Tibial artery (tissue), 4 donors: Measurements from ENCODE around the gene NEUROG3.

Experiments used
- DNase-seq, 2 donors: peaks; one replicate each; pipeline ENCODE4 v3.0.0-alpha.2; 2019
- H3K27ac ChIP-seq, 2 donors: fragments of 200-600 bp; sonication (generic) in 1 of 2; 1 replicate in 1 of 2; 2 replicates in 1 of 2; pipeline ENCODE4 v1.5.1; 2018 to 2019; ENCODE audit warnings: mild to moderate bottlenecking in 1 of 2
- H3K27me3 ChIP-seq, 2 donors: fragments of 200-600 bp; sonication (generic) in 1 of 2; one replicate each; pipeline versions ENCODE4 v1.5.1 to v1.6.0; 2016 to 2019
- H3K36me3 ChIP-seq, 3 donors: fragments of 200-600 bp; sonication (generic) in 2 of 3; one replicate each; pipeline ENCODE4 v1.5.1; 2016 to 2019; ENCODE audit warnings: mild to moderate bottlenecking in 2 of 3
- H3K4me1 ChIP-seq, 4 donors: fragments of 200-600 bp; sonication (generic) in 2 of 4; 1 replicate in 3 of 4; 2 replicates in 1 of 4; pipeline ENCODE4 v1.5.1; 2016 to 2019
- H3K4me3 ChIP-seq, 2 donors: fragments of 200-600 bp; sonication (generic) in 1 of 2; 1 replicate in 1 of 2; 2 replicates in 1 of 2; pipeline ENCODE4 v1.5.1; 2018 to 2019; ENCODE audit warnings: mild to moderate bottlenecking in 2 of 2
- H3K9me3 ChIP-seq, 3 donors: fragments of 200-600 bp; sonication (generic) in 1 of 3; one replicate each; pipeline ENCODE4 v1.5.1; 2016 to 2019
- intact Hi-C: fragments of 100-400 bp; cut with DNase I; formaldehyde crosslinking; loops from one replicate; pipeline ENCODE4 v1.15.0; 2023; ENCODE audit warnings: low total_unique reads
- TF ChIP-seq, protein P1 (sequence below), 2 experiments: fragments of 200-600 bp in 1 of 2; fragments of 450-650 bp in 1 of 2; IDR thresholded peaks; one replicate each; pipeline ENCODE4 v1.5.1; 2017 to 2019; ENCODE audit warnings: antibody characterized with exemption in 2 of 2, mild to moderate bottlenecking in 1 of 2, moderate library complexity in 1 of 2

Gene NEUROG3

DNA sequence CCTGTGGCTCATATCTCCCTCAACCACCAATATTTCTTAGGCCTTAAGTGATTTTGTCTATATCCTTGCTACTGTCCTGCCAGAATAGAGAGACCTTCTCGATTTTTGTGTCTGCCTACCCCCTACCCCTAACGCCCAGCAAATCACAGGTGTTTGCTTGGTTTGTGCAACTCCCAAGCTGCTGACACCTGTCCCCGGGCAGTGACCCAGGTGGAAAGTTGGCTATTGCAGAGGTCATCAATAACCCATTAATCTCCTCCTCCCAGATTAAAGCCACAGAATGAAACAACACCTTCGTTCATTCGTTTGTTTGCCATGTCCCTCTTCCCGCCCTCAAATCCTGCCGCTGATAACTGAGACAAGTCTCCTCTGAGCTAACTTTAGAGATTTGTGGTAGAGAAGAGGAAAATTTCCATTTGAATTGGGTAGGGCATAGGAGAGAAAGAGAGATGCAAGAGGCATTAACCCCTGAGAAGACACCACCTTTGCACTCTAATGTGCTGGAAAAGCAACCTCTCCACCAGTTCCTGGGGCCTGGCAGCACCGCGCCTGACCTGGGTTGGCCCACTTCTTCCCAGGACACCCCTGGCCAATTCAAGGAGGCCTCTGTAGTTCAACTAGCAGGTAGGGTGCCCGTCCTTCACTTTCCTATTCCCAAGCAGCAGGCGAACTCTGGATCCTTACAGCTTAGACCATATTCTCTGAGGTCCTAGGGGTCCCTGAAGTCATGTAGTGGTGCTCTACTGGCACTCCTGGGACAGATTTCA, 3.0 kb downstream of the NEUROG3 start:
- Histone ChIP-seq H3K36me3 (no peaks in the 10 kb centered on the region), H3K27me3 (peaks cover 0 to 91% of the 10 kb centered on the region in 2 donors), H3K9me3 (no peaks in the 10 kb centered on the region), H3K4me3 (no peak overlapping the region), H3K27ac (no peak overlapping the region), H3K4me1 (peaks cover 0 to 38% (median 13%) of the 10 kb centered on the region in 4 donors)
- no peak for DNase-seq
- intact Hi-C loops: no loop called here
- TF ChIP-seq, protein P1, sequence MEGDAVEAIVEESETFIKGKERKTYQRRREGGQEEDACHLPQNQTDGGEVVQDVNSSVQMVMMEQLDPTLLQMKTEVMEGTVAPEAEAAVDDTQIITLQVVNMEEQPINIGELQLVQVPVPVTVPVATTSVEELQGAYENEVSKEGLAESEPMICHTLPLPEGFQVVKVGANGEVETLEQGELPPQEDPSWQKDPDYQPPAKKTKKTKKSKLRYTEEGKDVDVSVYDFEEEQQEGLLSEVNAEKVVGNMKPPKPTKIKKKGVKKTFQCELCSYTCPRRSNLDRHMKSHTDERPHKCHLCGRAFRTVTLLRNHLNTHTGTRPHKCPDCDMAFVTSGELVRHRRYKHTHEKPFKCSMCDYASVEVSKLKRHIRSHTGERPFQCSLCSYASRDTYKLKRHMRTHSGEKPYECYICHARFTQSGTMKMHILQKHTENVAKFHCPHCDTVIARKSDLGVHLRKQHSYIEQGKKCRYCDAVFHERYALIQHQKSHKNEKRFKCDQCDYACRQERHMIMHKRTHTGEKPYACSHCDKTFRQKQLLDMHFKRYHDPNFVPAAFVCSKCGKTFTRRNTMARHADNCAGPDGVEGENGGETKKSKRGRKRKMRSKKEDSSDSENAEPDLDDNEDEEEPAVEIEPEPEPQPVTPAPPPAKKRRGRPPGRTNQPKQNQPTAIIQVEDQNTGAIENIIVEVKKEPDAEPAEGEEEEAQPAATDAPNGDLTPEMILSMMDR (IDR thresholded peaks at IDR 0.05): no peak

DNA sequence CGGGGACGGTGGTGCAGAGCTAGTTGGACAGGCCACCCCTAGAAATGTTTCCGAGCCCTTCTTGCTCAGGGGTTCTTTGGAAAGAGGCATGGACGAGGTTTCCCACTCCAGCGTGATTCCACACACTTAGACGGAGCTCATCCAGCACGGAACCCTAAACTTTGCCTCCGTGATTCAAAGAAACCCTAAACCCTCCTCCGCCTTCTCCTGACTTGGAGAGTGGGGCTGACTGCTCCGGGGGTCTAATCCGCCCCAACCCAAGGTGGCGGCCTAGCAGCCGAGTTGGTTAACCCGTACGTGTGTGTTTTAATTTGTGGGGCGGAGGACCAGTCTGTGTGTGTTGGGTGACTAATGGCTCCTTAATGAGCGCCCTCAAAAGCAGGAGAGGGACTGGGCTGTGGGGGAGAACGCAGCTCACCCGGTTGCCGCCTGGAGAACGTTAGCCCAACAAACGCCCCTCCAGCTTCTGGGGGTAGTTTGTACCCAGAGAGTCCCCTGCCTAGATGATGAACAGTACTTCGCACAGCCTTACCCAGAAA, 3.8 kb downstream of the NEUROG3 start:
- intact Hi-C loops: no loop called here
- H3K4me1 ChIP-seq: peaks cover 0 to 33% (median 11%) of the 10 kb centered on the region in 4 donors
- no peaks in the 10 kb centered on the region for H3K36me3 ChIP-seq
- H3K27me3 ChIP-seq: peaks cover 0 to 88% of the 10 kb centered on the region in 2 donors
- no peak overlapping the region for H3K27ac ChIP-seq
- H3K4me3 ChIP-seq: no peak overlapping the region
- TF ChIP-seq, protein P1 (IDR thresholded peaks at IDR 0.05): no peak
- H3K9me3 ChIP-seq: no peaks in the 10 kb centered on the region
- DNase-seq: no peak

DNA sequence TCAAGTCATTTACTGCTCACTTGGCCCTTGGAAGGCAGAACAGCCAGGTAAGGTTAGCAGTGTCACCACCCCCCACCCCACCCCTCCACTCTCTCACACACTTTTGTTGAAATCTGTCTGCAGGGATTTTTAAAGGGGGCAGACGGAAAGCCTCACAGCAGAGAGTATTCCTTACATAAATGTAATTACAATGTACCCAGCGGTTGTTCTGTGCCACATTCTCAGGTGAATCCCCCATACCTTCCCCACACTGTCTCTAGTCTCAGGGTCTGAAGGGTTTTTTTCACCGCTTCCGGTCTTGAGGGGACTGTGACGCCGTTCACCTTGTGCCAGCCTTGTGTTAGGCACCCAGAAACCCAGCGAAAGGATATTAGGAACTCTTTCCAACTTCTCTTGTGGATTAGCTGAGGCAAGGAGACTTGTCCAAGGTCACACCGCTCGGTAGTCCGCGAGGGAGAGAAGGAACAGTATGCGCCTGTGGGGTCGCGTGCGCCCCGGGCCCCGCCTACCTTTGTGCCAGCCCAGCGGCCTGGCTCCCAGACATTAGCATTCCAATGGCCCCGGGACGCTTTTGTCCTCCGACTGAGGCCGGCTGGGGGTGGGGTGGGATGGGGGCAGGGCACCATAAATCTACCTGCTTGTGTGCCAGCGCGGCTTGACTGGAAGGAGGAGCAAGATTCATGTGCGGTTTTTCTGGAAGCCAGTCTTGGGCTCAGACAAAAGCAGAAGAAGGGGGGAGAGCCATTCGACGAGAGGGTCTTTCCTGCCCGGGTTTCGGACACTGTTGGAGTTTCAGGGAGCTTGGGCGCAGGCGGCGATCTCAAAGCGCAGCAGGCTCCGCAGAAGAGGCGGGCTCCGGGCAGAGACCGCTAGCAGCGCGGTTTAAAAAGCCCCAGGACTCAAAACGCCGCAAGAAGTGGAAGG, 4.5 kb downstream of the NEUROG3 start:
- intact Hi-C loops: no loop called here
- H3K4me1 ChIP-seq: peaks cover 0 to 26% (median 9%) of the 10 kb centered on the region in 4 donors
- H3K4me3 ChIP-seq: no peak overlapping the region
- TF ChIP-seq, protein P1 (IDR thresholded peaks at IDR 0.05): no peak
- no peak for DNase-seq
- H3K27me3 ChIP-seq: peaks cover 0 to 86% of the 10 kb centered on the region in 2 donors
- no peaks in the 10 kb centered on the region for H3K9me3 ChIP-seq
- H3K36me3 ChIP-seq: no peaks in the 10 kb centered on the region
- H3K27ac ChIP-seq: no peak overlapping the region

DNA sequence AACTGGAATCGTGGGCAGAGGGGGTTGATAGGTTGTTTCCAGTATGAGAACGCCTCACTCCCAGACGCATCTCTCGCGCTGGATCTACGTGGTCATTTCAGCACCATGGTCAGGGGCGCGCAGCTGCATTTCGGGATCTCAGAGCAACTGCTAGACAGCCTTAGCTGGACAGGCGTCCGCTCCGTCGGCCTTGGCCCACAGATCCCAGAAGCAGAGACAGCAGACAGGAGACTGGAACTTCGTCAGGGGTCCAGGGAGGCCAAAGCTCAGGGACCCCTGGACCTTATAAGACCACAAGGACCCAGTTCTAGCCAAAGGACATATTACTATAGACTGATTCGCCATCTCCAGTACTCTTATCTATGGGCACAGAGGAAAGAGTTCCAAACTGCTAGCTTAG, 5.3 kb downstream of the NEUROG3 start:
- H3K4me1 ChIP-seq: peaks cover 0 to 20% (median 6%) of the 10 kb centered on the region in 4 donors
- no peak overlapping the region for H3K27ac ChIP-seq
- H3K36me3 ChIP-seq: no peaks in the 10 kb centered on the region
- TF ChIP-seq, protein P1 (IDR thresholded peaks at IDR 0.05): no peak
- H3K27me3 ChIP-seq: peaks cover 0 to 82% of the 10 kb centered on the region in 2 donors
- DNase-seq: peak in 1 of 2 donors; percentile 27
- intact Hi-C loops: no loop called here
- H3K9me3 ChIP-seq: no peaks in the 10 kb centered on the region
- no peak overlapping the region for H3K4me3 ChIP-seq

DNA sequence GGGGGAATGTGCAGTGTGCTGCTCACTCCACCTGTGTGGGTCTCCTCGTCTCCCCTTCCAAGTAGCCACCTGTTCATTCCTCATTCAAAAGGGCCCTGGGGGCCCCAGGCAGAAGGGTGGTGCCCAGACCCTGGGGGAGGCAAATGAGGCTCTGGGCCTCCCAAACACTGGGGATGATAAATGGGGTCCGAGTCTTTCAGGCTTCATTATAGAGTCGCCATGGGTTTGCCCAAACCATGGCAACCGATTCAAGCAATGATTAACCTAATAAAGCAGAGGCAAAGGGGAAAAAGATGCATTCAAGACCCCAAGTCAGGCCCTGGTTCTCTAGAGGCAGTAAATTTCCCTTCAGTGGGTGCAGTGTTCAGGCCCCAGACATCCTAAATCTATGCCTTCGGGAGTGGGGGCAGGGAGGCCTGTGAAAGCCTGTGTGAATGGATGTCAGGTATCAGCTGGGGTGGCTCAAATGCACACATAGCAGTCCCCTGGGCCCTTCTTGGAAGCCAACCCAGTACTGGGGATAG, 10.4 kb downstream of the NEUROG3 start:
- Histone ChIP-seq H3K4me3 (no peak overlapping the region), H3K27ac (no peak overlapping the region), H3K27me3 (peaks cover 0 to 51% of the 10 kb centered on the region in 2 donors), H3K36me3 (no peaks in the 10 kb centered on the region), H3K9me3 (no peaks in the 10 kb centered on the region), H3K4me1 (no peaks in the 10 kb centered on the region)
- no peak for DNase-seq
- TF ChIP-seq, protein P1 (IDR thresholded peaks at IDR 0.05): no peak
- intact Hi-C loops: no loop called here
